ENCODE measurements around the gene RRP1B. TPM values are rescaled to one million over a fixed set of nuclear protein-coding genes. Genes with fewer than 3 reads are reported as not detected.
A peak's percentile ranks its signal among the peaks of the same experiment; 100 is the strongest.

RRP1B gene
- total RNA-seq, 1 experiment from 2014 or later: 55.9 TPM

DNA sequence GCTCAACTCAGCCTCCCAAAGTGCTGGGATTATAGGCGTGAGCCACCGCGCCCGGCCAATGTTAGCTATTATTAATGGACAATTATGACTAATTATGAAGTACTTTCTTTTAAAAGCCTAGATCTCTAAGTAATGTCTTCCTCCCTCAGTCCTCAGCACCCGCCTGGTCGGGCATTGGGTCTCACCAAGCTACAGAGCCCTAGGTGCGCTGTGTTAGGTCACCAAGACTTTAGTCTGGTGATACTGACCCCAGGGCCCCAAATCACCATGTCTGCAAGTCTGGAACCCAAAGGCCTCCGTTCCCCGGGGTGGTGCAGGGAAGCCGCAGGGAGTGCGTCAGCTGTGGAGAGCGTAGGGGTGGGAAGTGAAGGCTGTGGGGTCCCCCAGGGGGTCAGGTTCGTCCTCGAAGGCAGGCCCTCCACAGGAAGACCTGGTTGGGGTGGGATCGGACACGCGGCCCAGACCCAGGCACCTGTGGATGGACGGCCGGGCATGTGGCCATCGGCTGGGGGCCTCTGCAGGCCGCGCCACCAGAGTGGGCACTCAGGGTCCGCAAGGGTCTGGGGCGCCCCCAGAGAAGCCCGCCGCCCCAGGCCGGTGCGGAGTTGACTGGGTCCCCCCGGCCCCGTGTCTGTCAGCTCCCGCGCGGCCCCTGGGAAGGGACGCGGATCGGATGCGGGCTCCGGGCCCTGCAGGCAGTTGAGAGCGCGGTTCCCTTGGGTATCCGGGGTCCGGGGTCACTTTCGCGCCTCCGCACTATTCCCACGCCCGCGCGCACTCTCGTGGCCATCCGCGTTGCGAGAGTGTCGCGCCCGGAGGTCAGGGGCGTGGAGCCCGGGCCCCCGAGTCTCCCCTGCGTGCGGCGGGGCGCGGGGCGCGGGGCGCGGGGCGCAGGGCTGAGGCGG is 58.9 kb downstream of the RRP1B start:
- H3K79me2 ChIP-seq (ENCODE audit: insufficient read depth, low read length): peaks cover 39% of the 10 kb centered on the region
- POLR2A ChIA-PET: no interaction called here

DNA sequence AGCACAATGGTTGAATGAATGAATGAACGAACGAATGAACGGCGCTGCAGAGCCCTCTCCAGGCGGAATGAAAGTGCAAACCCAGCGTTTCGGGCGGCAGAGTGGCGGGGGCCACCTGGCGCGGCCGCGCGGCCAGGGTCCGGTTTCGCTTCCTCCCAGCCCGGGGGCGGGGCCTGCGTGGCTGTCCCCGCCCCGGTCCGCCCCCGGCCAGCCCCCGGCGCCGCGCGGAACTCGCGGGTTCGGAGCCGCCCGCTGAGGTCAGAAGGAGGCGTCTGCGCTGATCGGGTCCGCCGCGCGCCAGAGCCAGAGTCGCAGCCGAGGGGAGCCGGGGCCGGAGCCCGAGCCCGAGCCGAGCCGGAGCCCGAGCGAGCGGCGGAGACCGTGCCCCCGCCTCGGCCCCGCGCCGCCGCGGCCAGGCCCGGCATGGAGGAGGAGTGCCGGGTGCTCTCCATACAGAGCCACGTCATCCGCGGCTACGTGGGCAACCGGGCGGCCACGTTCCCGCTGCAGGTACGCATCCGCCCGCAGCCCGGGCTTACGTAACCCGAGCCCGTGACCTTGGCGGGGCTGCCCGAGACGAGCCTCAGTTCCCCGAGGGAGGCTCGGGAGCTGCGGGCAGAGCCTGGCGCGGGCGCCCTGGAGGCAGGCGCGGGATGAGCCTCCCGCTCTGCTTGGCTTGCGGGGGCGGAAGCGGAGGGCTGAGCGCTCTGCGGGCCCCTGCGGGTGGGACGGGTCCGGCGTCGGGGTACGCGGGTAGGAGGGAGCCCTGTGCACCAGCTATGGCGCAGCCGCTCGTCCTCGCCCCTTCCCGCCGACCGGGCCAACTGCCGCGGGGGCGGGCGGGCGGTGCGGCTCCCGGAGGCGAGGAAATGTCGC is 59.8 kb downstream of the RRP1B start, which contains the start of gene PDXK:
PDXK (plus strand) TSS at position 258 of the 876 bp plus-strand sequence; CDS start at position 424, 166 bp downstream.
- BruUV-seq (replicated peaks): no TSS peak
- DNase-seq (ENCODE audit: low read depth, low spot score) (peak; percentile 46), ATAC-seq (peak; percentile 90)
- peaks cover 18 to 52% of the 10 kb centered on the region in 2 experiments for H3K4me1 ChIP-seq (ENCODE audit: control insufficient read depth in 1 of 2, insufficient read depth in 2 of 2, low read length in 2 of 2)
- H3K79me2 ChIP-seq (ENCODE audit: insufficient read depth, low read length): peaks cover 48% of the 10 kb centered on the region
- peak within 1 kb of the TSS; percentile 72 for H3K27ac ChIP-seq (ENCODE audit: low read depth, low read length)
- ChIA-PET CTCF (no interaction called here), RAD21 (ENCODE audit: low non-redundant PET in 1 of 2, low total read pairs in 2 of 2, uncharacterized antibody in 2 of 2, unreplicated experiment in 2 of 2) (no interaction called here), POLR2A (no interaction called here)
- no peaks in the 10 kb centered on the region for H3K27me3 ChIP-seq (ENCODE audit: insufficient read depth, low read length)
- H2AFZ ChIP-seq (ENCODE audit: low read depth, low read length, poor library complexity, severe bottlenecking): no peak within 1 kb of the TSS
- no peaks in the 10 kb centered on the region for H3K9me2 ChIP-seq (ENCODE audit: insufficient read depth)
- H3K4me2 ChIP-seq (ENCODE audit: low read length): peak within 1 kb of the TSS; percentile 99
- peaks cover 3 to 19% of the 10 kb centered on the region in 2 experiments; a peak in 1 of 4 replicates for H3K36me3 ChIP-seq (ENCODE audit: control insufficient read depth in 1 of 2, insufficient read depth in 2 of 2, low read length in 2 of 2)
- H3K4me3 ChIP-seq (replicated peaks in 1 of 2; ENCODE audit: low read depth in 1 of 2, low read length in 2 of 2): peak within 1 kb of the TSS; percentile 96 to 99
- intact Hi-C loops (cut with micrococcal nuclease): no loop called here
- no peaks in the 10 kb centered on the region for H3K9me3 ChIP-seq (ENCODE audit: control insufficient read depth in 1 of 2, insufficient read depth in 1 of 2, low read depth in 1 of 2, low read length in 2 of 2)
- peaks cover 5% of the 10 kb centered on the region; the same call in 1 of the 2 replicates for H4K20me1 ChIP-seq (ENCODE audit: insufficient read depth)
- peak within 1 kb of the TSS; percentile 99 for H3K9ac ChIP-seq (ENCODE audit: low read length)
- TF ChIP-seq, protein P1, sequence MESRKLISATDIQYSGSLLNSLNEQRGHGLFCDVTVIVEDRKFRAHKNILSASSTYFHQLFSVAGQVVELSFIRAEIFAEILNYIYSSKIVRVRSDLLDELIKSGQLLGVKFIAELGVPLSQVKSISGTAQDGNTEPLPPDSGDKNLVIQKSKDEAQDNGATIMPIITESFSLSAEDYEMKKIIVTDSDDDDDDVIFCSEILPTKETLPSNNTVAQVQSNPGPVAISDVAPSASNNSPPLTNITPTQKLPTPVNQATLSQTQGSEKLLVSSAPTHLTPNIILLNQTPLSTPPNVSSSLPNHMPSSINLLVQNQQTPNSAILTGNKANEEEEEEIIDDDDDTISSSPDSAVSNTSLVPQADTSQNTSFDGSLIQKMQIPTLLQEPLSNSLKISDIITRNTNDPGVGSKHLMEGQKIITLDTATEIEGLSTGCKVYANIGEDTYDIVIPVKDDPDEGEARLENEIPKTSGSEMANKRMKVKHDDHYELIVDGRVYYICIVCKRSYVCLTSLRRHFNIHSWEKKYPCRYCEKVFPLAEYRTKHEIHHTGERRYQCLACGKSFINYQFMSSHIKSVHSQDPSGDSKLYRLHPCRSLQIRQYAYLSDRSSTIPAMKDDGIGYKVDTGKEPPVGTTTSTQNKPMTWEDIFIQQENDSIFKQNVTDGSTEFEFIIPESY (IDR thresholded peaks at IDR 0.05; ENCODE audit: extremely low read depth, insufficient replicate concordance, low read length): peak; percentile 21
- TF ChIP-seq, protein P2, sequence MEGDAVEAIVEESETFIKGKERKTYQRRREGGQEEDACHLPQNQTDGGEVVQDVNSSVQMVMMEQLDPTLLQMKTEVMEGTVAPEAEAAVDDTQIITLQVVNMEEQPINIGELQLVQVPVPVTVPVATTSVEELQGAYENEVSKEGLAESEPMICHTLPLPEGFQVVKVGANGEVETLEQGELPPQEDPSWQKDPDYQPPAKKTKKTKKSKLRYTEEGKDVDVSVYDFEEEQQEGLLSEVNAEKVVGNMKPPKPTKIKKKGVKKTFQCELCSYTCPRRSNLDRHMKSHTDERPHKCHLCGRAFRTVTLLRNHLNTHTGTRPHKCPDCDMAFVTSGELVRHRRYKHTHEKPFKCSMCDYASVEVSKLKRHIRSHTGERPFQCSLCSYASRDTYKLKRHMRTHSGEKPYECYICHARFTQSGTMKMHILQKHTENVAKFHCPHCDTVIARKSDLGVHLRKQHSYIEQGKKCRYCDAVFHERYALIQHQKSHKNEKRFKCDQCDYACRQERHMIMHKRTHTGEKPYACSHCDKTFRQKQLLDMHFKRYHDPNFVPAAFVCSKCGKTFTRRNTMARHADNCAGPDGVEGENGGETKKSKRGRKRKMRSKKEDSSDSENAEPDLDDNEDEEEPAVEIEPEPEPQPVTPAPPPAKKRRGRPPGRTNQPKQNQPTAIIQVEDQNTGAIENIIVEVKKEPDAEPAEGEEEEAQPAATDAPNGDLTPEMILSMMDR (IDR thresholded peaks at IDR 0.05 in 2 of 3, conservative IDR thresholded peaks at IDR 0.05 in 1 of 3; ENCODE audit: borderline replicate concordance in 1 of 3, insufficient read depth in 1 of 3, low read depth in 2 of 3, low read length in 2 of 3): no peak
- TF ChIP-seq POLR2AphosphoS5 (IDR thresholded peaks at IDR 0.05; ENCODE audit: low read depth, low read length): peak; percentile 82
- no peak for TF ChIP-seq ELF1 (IDR thresholded peaks at IDR 0.05; ENCODE audit: borderline replicate concordance, low read depth)
- TF ChIP-seq FOSL1 (IDR thresholded peaks at IDR 0.05; ENCODE audit: low read depth): no peak
- TF ChIP-seq, protein P3, sequence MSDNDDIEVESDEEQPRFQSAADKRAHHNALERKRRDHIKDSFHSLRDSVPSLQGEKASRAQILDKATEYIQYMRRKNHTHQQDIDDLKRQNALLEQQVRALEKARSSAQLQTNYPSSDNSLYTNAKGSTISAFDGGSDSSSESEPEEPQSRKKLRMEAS (IDR thresholded peaks at IDR 0.05): no peak
- no peak for TF ChIP-seq CBX3 (IDR thresholded peaks at IDR 0.05; ENCODE audit: low read depth)
- no peak for TF ChIP-seq TCF7L2 (IDR thresholded peaks at IDR 0.05; ENCODE audit: borderline replicate concordance, extremely low read depth, insufficient read depth, insufficient read length)
- TF ChIP-seq SRF (IDR thresholded peaks at IDR 0.05; ENCODE audit: low read depth): no peak
- TF ChIP-seq POLR2A (IDR thresholded peaks at IDR 0.05; ENCODE audit: borderline replicate concordance, extremely low read depth, insufficient read depth, insufficient read length): peak; percentile 55

More for the DNA sequence above, 58.9 kb downstream of the RRP1B start:
- RAD21 ChIA-PET (ENCODE audit: low non-redundant PET in 1 of 2, low total read pairs in 2 of 2, uncharacterized antibody in 2 of 2, unreplicated experiment in 2 of 2): no interaction called here
- Histone ChIP-seq H3K4me3 (replicated peaks in 1 of 2; ENCODE audit: low read depth in 1 of 2, low read length in 2 of 2) (peak overlapping the region; percentile 96 to 99), H3K27ac (ENCODE audit: low read depth, low read length) (peak overlapping the region; percentile 72; the same call in 1 of the 2 replicates), H3K4me2 (ENCODE audit: low read length) (peak overlapping the region; percentile 99), H3K27me3 (ENCODE audit: insufficient read depth, low read length) (no peaks in the 10 kb centered on the region), H3K36me3 (ENCODE audit: control insufficient read depth in 1 of 2, insufficient read depth in 2 of 2, low read length in 2 of 2) (peaks cover 0 to 12% of the 10 kb centered on the region in 2 experiments; a peak in 1 of 4 replicates), H3K9ac (ENCODE audit: low read length) (peak overlapping the region; percentile 99), H3K9me2 (ENCODE audit: insufficient read depth) (no peaks in the 10 kb centered on the region), H3K9me3 (ENCODE audit: control insufficient read depth in 1 of 2, insufficient read depth in 1 of 2, low read depth in 1 of 2, low read length in 2 of 2) (no peaks in the 10 kb centered on the region), H2AFZ (ENCODE audit: low read depth, low read length, poor library complexity, severe bottlenecking) (no peak overlapping the region), H4K20me1 (ENCODE audit: insufficient read depth) (peaks cover 5% of the 10 kb centered on the region; the same call in 1 of the 2 replicates), H3K4me1 (ENCODE audit: control insufficient read depth in 1 of 2, insufficient read depth in 2 of 2, low read length in 2 of 2) (peaks cover 22 to 53% of the 10 kb centered on the region in 2 experiments)
- no peak for DNase-seq (ENCODE audit: low read depth, low spot score)
- no peak for ATAC-seq
- BruUV-seq (replicated peaks): TSS peak; percentile 60
- CTCF ChIA-PET: interaction anchor here (1.0 kb wide), 1 partner anchor 10 kb away, joined by 3 read pairs; no protein-coding TSS in a partner anchor
- intact Hi-C loops (cut with micrococcal nuclease): no loop called here
- TF ChIP-seq POLR2AphosphoS5 (IDR thresholded peaks at IDR 0.05; ENCODE audit: low read depth, low read length): no peak
